ENCODE data around the gene MLNR. TPM values are rescaled to one million over a fixed set of nuclear protein-coding genes. Genes with fewer than 3 reads are reported as not detected.

The MLNR gene
- total and polyA plus RNA-seq, 9 of the 15 experiments (the other 6 are each of a cell fraction or from before 2014, with no cell fraction given): not detected

GRCh38 chr13:49262634-49263033 is 42.5 kb downstream of the MLNR start:
- H3K4me3 ChIP-seq: no peak overlapping the region
- no peak overlapping the region for H3K4me2 ChIP-seq (ENCODE audit: insufficient read depth, low read length)
- no peak overlapping the region for H3K9ac ChIP-seq (ENCODE audit: insufficient read depth in 1 of 2, low read depth in 2 of 2, low read length in 2 of 2)
- WGBS (ENCODE audit: insufficient coverage, low coverage, missing lambda C conversion rate): 88% methylated on average over 5 of the region's 6 CpGs
- no peak overlapping the region for H3K27ac ChIP-seq (ENCODE audit: extremely low read depth, low read depth, low read length)
- no TSS peak for BruUV-seq (replicated peaks)
- H3K4me1 ChIP-seq (replicated peaks in 1 of 2; ENCODE audit: control insufficient read depth in 2 of 2, insufficient read depth in 2 of 2, low read length in 2 of 2): no peaks in the 10 kb centered on the region
- in situ Hi-C loops (cut with MboI): no loop called here
- intact Hi-C loops (cut with micrococcal nuclease): no loop called here
- DNase-seq (ENCODE audit: extremely low read depth in 1 of 4, low spot score in 3 of 4) (no peak), ATAC-seq (no peak), FAIRE-seq (no peak)
- H3K9me3 ChIP-seq (replicated peaks; ENCODE audit: control insufficient read depth, insufficient read depth, low read depth, low read length): no peaks in the 10 kb centered on the region
- TF ChIP-seq HOXB6 (CRISPR knock-in tag; IDR thresholded peaks at IDR 0.05; ENCODE audit: borderline replicate concordance) (no peak), CLOCK (CRISPR knock-in tag; IDR thresholded peaks at IDR 0.05; ENCODE audit: borderline replicate concordance) (no peak), ZNF717 (CRISPR knock-in tag; IDR thresholded peaks at IDR 0.05) (no peak), ZNF75A (CRISPR knock-in tag; IDR thresholded peaks at IDR 0.05) (no peak), NKRF (IDR thresholded peaks at IDR 0.05; ENCODE audit: borderline replicate concordance) (no peak)
- peaks cover 15% of the 10 kb centered on the region; the same call in 2 of the 3 replicates for H3K36me3 ChIP-seq (ENCODE audit: control insufficient read depth, insufficient read depth, low read length)
- H3K27me3 ChIP-seq (ENCODE audit: control insufficient read depth in 2 of 2, insufficient read depth in 2 of 2, low read length in 2 of 2): no peaks in the 10 kb centered on the region
- H4K20me1 ChIP-seq (replicated peaks; ENCODE audit: control insufficient read depth, insufficient read depth, low read length): no peaks in the 10 kb centered on the region
- ChIA-PET POLR2A (interaction anchor here (0.7 to 1.1 kb wide), 3 partner anchors 9 to 348 kb away, joined by 3 read pairs; no protein-coding TSS in a partner anchor), CTCF (ENCODE audit: low intra/inter-chr PET ratio) (no interaction called here)
- no peak overlapping the region for H2AFZ ChIP-seq (ENCODE audit: low read depth, low read length)
- no peaks in the 10 kb centered on the region for H3K9me1 ChIP-seq (ENCODE audit: control insufficient read depth, insufficient read depth, low read length)
- H3K79me2 ChIP-seq (ENCODE audit: control insufficient read depth, insufficient read depth, low read length): no peaks in the 10 kb centered on the region
